Caco-2 (cell line): ENCODE measurements around the gene CPM. TPM values are rescaled to one million over a fixed set of nuclear protein-coding genes. Genes with fewer than 3 reads are reported as not detected.
A peak's percentile ranks its signal among the peaks of the same experiment; 100 is the strongest.

ENCODE experiments used
- BruUV-seq: library from RNA; stranded (reverse); fragments of 400-500 nt; replicated peaks from 2 replicates; lab custom pipeline; 2021; lab: Mats Ljungman, UMichigan
- CTCF ChIA-PET: fragments of 300-600 bp; sonication (Branson Sonifier 250); formaldehyde crosslinking; loops from one replicate; lab custom pipeline; 2022; ENCODE audit warnings: antibody characterized with exemption; lab: Charles Lee
- POLR2A ChIA-PET: fragments of 300-600 bp; sonication (Branson Sonifier 250); formaldehyde crosslinking; loops from one replicate; lab custom pipeline; 2022; ENCODE audit warnings: antibody characterized with exemption; lab: Charles Lee
- DNase-seq, 2 experiments: peaks; one replicate each; pipeline versions ENCODE4 v3.0.0 to v3.0.0-alpha.2; 2020 to 2022
- H3K27me3 ChIP-seq: replicated peaks from 2 replicates; pipeline ENCODE4 v1.6.0; 2011; ENCODE audit warnings: low read length; ENCODE audit not compliant: control insufficient read depth, insufficient read depth
- H3K36me3 ChIP-seq: 2 replicates; pipeline ENCODE4 v1.5.1; 2011; ENCODE audit warnings: low read length; ENCODE audit not compliant: control insufficient read depth, insufficient read depth
- H3K4me1 ChIP-seq: fragments of 250-450 bp; sonication (Bioruptor Pico); 2 replicates; pipeline ENCODE4 v1.5.1; 2020; ENCODE audit warnings: mild to moderate bottlenecking
- H3K4me3 ChIP-seq: 2 replicates; pipeline ENCODE4 v1.5.1; 2011; ENCODE audit warnings: low read depth, mild to moderate bottlenecking, control low read depth, low read length
- H3K9me3 ChIP-seq: fragments of 250-450 bp; sonication (Bioruptor Pico); 2 replicates; pipeline ENCODE4 v1.5.1; 2020; ENCODE audit warnings: mild to moderate bottlenecking, moderate library complexity
- H3K27ac Mint-ChIP-seq: one replicate; pipeline ENCODE4 v1.8.0; 2022; ENCODE audit warnings: mixed read lengths; ENCODE audit not compliant: unreplicated experiment
- H3K27me3 Mint-ChIP-seq: one replicate; pipeline ENCODE4 v1.8.0; 2022; ENCODE audit warnings: mixed read lengths; ENCODE audit not compliant: insufficient read depth, unreplicated experiment
- H3K36me3 Mint-ChIP-seq: one replicate; pipeline ENCODE4 v1.8.0; 2022; ENCODE audit warnings: mild to moderate bottlenecking, mixed read lengths; ENCODE audit not compliant: insufficient read depth, unreplicated experiment
- H3K4me1 Mint-ChIP-seq: one replicate; pipeline ENCODE4 v1.8.0; 2022; ENCODE audit warnings: low read depth, mixed read lengths; ENCODE audit not compliant: unreplicated experiment
- H3K4me3 Mint-ChIP-seq: one replicate; pipeline ENCODE4 v1.8.0; 2022; ENCODE audit warnings: mild to moderate bottlenecking, moderate library complexity, mixed read lengths; ENCODE audit not compliant: unreplicated experiment
- H3K9me3 Mint-ChIP-seq: one replicate; pipeline ENCODE4 v1.8.0; 2022; ENCODE audit warnings: mixed read lengths; ENCODE audit not compliant: unreplicated experiment
- CTCF ChIP-seq, 2 experiments: fragments of 200-600 bp in 1 of 2; IDR thresholded peaks; 1 replicate in 1 of 2; 2 replicates in 1 of 2; pipeline versions ENCODE4 v1.5.1 to v1.8.0; 2011 to 2022; ENCODE audit warnings: antibody characterized with exemption in 1 of 2, control low read depth in 1 of 2, inconsistent platforms in 1 of 2, low read depth in 1 of 2, low read length in 1 of 2, mild to moderate bottlenecking in 1 of 2, moderate library complexity in 1 of 2; ENCODE audit not compliant: insufficient read depth in 1 of 2, severe bottlenecking in 1 of 2, unreplicated experiment in 1 of 2
- intact Hi-C: fragments of 100-400 bp; cut with micrococcal nuclease; formaldehyde crosslinking; loops from one replicate; pipeline ENCODE4 v1.10.0; 2022; ENCODE audit not compliant: unreplicated experiment
- total RNA-seq: library from RNA; stranded (reverse); gene quantifications from 2 replicates; pipeline ENCODE4 v1.2.3, GENCODE V29; 2022

The CPM gene
- total RNA-seq, 1 experiment from 2014 or later: 8.2 TPM

GRCh38 chr12:68972595-68972994, 39.6 kb upstream of the CPM start:
- Mint-ChIP-seq H3K4me1 (peaks cover 7% of the 10 kb centered on the region), H3K36me3 (no peaks in the 10 kb centered on the region), H3K27me3 (no peaks in the 10 kb centered on the region), H3K4me3 (no peak overlapping the region), H3K27ac (no peak overlapping the region), H3K9me3 (no peaks in the 10 kb centered on the region)
- H3K4me1 ChIP-seq: peaks cover 20% of the 10 kb centered on the region
- intact Hi-C loops: loop anchor here (2.0 kb wide), 1 partner anchor 28 kb away; no protein-coding TSS in a partner anchor
- H3K4me3 ChIP-seq: no peak overlapping the region
- CTCF ChIA-PET: interaction anchor here (0.6 kb wide), 1 partner anchor 34 kb away, joined by 3 read pairs; no protein-coding TSS in a partner anchor
- POLR2A ChIA-PET: no interaction called here
- no peaks in the 10 kb centered on the region for H3K9me3 ChIP-seq
- peak; percentile 29 to 38 for DNase-seq
- H3K27me3 ChIP-seq: no peaks in the 10 kb centered on the region
- no TSS peak for BruUV-seq
- TF ChIP-seq CTCF (IDR thresholded peaks at IDR 0.05; ENCODE audit: insufficient read depth in 1 of 2, low read depth in 1 of 2, low read length in 1 of 2, severe bottlenecking in 1 of 2, unreplicated experiment in 1 of 2): no peak
- H3K36me3 ChIP-seq: no peaks in the 10 kb centered on the region

GRCh38 chr12:68971404-68971803, 38.4 kb upstream of the CPM start:
- Histone ChIP-seq H3K27me3 (no peaks in the 10 kb centered on the region), H3K4me1 (peaks cover 12% of the 10 kb centered on the region), H3K9me3 (no peaks in the 10 kb centered on the region), H3K36me3 (no peaks in the 10 kb centered on the region), H3K4me3 (no peak overlapping the region)
- POLR2A ChIA-PET: no interaction called here
- no peak for TF ChIP-seq CTCF (IDR thresholded peaks at IDR 0.05; ENCODE audit: insufficient read depth in 1 of 2, low read depth in 1 of 2, low read length in 1 of 2, severe bottlenecking in 1 of 2, unreplicated experiment in 1 of 2)
- BruUV-seq: no TSS peak
- Mint-ChIP-seq H3K9me3 (no peaks in the 10 kb centered on the region), H3K36me3 (no peaks in the 10 kb centered on the region), H3K27ac (no peak overlapping the region), H3K4me3 (no peak overlapping the region), H3K4me1 (peaks cover 2% of the 10 kb centered on the region), H3K27me3 (no peaks in the 10 kb centered on the region)
- intact Hi-C loops: no loop called here
- CTCF ChIA-PET: no interaction called here
- DNase-seq: no peak

- no peaks in the 10 kb centered on the region for H3K4me1 Mint-ChIP-seq
- H3K4me3 ChIP-seq: no peak overlapping the region
- H3K9me3 Mint-ChIP-seq: no peaks in the 10 kb centered on the region
- intact Hi-C loops: no loop called here
- no peak overlapping the region for H3K27ac Mint-ChIP-seq
- no peaks in the 10 kb centered on the region for H3K36me3 ChIP-seq
- ChIA-PET CTCF (no interaction called here), POLR2A (no interaction called here)
- H3K27me3 Mint-ChIP-seq: no peaks in the 10 kb centered on the region
- H3K4me3 Mint-ChIP-seq: no peak overlapping the region
- peaks cover 9% of the 10 kb centered on the region; the same call in 1 of the 2 replicates for H3K4me1 ChIP-seq
- TF ChIP-seq CTCF (IDR thresholded peaks at IDR 0.05; ENCODE audit: insufficient read depth in 1 of 2, low read depth in 1 of 2, low read length in 1 of 2, severe bottlenecking in 1 of 2, unreplicated experiment in 1 of 2): no peak
- no peak for DNase-seq
- no peaks in the 10 kb centered on the region for H3K9me3 ChIP-seq
- H3K27me3 ChIP-seq: no peaks in the 10 kb centered on the region
- no TSS peak for BruUV-seq
- no peaks in the 10 kb centered on the region for H3K36me3 Mint-ChIP-seq
These were observed 38.0 kb upstream of the CPM start for GRCh38 chr12:68970951-68971350.
